H9 (cell line): ENCODE results near the gene CCDC172. TPM values are rescaled to one million over a fixed set of nuclear protein-coding genes. Genes with fewer than 3 reads are reported as not detected.
A peak's percentile ranks its signal among the peaks of the same experiment; 100 is the strongest.

Source experiments
- DNase-seq: peaks from one replicate; pipeline ENCODE4 v3.0.0-alpha.2; 2017
- H2AFZ ChIP-seq: one replicate; pipeline ENCODE4 v1.6.1; 2013; ENCODE audit warnings: mild to moderate bottlenecking, low read length, control low read depth, moderate library complexity
- H2AK5ac ChIP-seq: 2 replicates; pipeline ENCODE4 v1.6.1; 2013; ENCODE audit warnings: low read length, control low read depth, mixed read lengths; ENCODE audit not compliant: insufficient read length
- H2BK120ac ChIP-seq: one replicate; pipeline ENCODE4 v1.6.1; 2013; ENCODE audit warnings: low read depth, mild to moderate bottlenecking, low read length, control low read depth, inconsistent platforms; ENCODE audit not compliant: poor library complexity, severe bottlenecking
- H2BK12ac ChIP-seq: 2 replicates; pipeline ENCODE4 v1.6.1; 2013; ENCODE audit warnings: low read length, control low read depth, mixed read lengths, low read depth; ENCODE audit not compliant: insufficient read length
- H2BK15ac ChIP-seq: 2 replicates; pipeline ENCODE4 v1.6.1; 2013; ENCODE audit warnings: low read depth, low read length, control low read depth
- H2BK20ac ChIP-seq: one replicate; pipeline ENCODE4 v1.6.1; 2013; ENCODE audit warnings: low read depth, mild to moderate bottlenecking, low read length, control low read depth, inconsistent platforms; ENCODE audit not compliant: poor library complexity, severe bottlenecking
- H2BK5ac ChIP-seq: 2 replicates; pipeline ENCODE4 v1.6.1; 2013; ENCODE audit warnings: low read length, control low read depth, mixed read lengths; ENCODE audit not compliant: insufficient read length
- H3K14ac ChIP-seq: 2 replicates; pipeline ENCODE4 v1.6.1; 2013; ENCODE audit warnings: low read length, control low read depth; ENCODE audit not compliant: insufficient read depth
- H3K18ac ChIP-seq: 2 replicates; pipeline ENCODE4 v1.6.1; 2013; ENCODE audit warnings: low read depth, mild to moderate bottlenecking, mixed read lengths, low read length, control low read depth; ENCODE audit not compliant: insufficient read length
- H3K23ac ChIP-seq: 2 replicates; pipeline ENCODE4 v1.6.1; 2013; ENCODE audit warnings: low read length, control low read depth, mixed read lengths, low read depth; ENCODE audit not compliant: insufficient read length
- H3K23me2 ChIP-seq: 2 replicates; pipeline ENCODE4 v1.6.1; 2013; ENCODE audit warnings: low read depth, mild to moderate bottlenecking, mixed read lengths, low read length, control low read depth; ENCODE audit not compliant: insufficient read length, poor library complexity, severe bottlenecking
- H3K27ac ChIP-seq: 2 replicates; pipeline ENCODE4 v1.5.1; 2013; ENCODE audit warnings: low read length, control low read depth, mixed read lengths, low read depth; ENCODE audit not compliant: insufficient read length
- H3K27me3 ChIP-seq: 2 replicates; pipeline ENCODE4 v1.6.1; 2013; ENCODE audit warnings: low read length, control low read depth, inconsistent platforms; ENCODE audit not compliant: insufficient read depth
- H3K4ac ChIP-seq: 2 replicates; pipeline ENCODE4 v1.6.1; 2013; ENCODE audit warnings: low read depth, mild to moderate bottlenecking, control low read depth, inconsistent platforms, low read length, moderate library complexity
- H3K4me1 ChIP-seq: 2 replicates; pipeline ENCODE4 v1.6.1; 2013; ENCODE audit warnings: low read length, control low read depth, inconsistent platforms; ENCODE audit not compliant: insufficient read depth
- H3K4me2 ChIP-seq: 2 replicates; pipeline ENCODE4 v1.6.1; 2013; ENCODE audit warnings: low read length, control low read depth, mixed read lengths; ENCODE audit not compliant: insufficient read length, insufficient read depth
- H3K56ac ChIP-seq: 2 replicates; pipeline ENCODE4 v1.6.1; 2013; ENCODE audit warnings: low read depth, mild to moderate bottlenecking, mixed read lengths, low read length, control low read depth; ENCODE audit not compliant: insufficient read length
- H3K79me1 ChIP-seq: 2 replicates; pipeline ENCODE4 v1.6.1; 2013; ENCODE audit warnings: low read depth, mild to moderate bottlenecking, moderate library complexity, low read length, control low read depth, inconsistent platforms; ENCODE audit not compliant: insufficient read depth, poor library complexity, severe bottlenecking
- H3K79me2 ChIP-seq: 2 replicates; pipeline ENCODE4 v1.6.1; 2013; ENCODE audit warnings: low read length, control low read depth, inconsistent platforms; ENCODE audit not compliant: insufficient read depth
- H3K9ac ChIP-seq: 2 replicates; pipeline ENCODE4 v1.6.1; 2013; ENCODE audit warnings: low read length, control low read depth, mixed read lengths; ENCODE audit not compliant: insufficient read length; ENCODE audit errors: extremely low read depth
- H3K9me3 ChIP-seq: one replicate; pipeline ENCODE4 v1.6.1; 2013; ENCODE audit warnings: low read depth, low read length, inconsistent platforms; ENCODE audit not compliant: control insufficient read depth
- H3T11ph ChIP-seq: one replicate; pipeline ENCODE4 v1.6.1; 2013; ENCODE audit warnings: mild to moderate bottlenecking, low read length, control low read depth, inconsistent platforms
- H4K20me1 ChIP-seq: one replicate; pipeline ENCODE4 v1.6.1; 2013; ENCODE audit not compliant: control insufficient read depth, insufficient read length, insufficient read depth
- H4K5ac ChIP-seq: 2 replicates; pipeline ENCODE4 v1.6.1; 2013; ENCODE audit warnings: low read depth, mild to moderate bottlenecking, mixed read lengths, low read length, control low read depth; ENCODE audit not compliant: insufficient read length
- H4K8ac ChIP-seq: replicated peaks from 2 replicates; pipeline ENCODE4 v1.6.1; 2013; ENCODE audit warnings: low read length, control low read depth, mixed read lengths, low read depth; ENCODE audit not compliant: insufficient read length
- H4K91ac ChIP-seq: 2 replicates; pipeline ENCODE4 v1.6.1; 2013; ENCODE audit warnings: low read depth, mild to moderate bottlenecking, moderate library complexity, mixed read lengths, low read length, control low read depth; ENCODE audit not compliant: insufficient read length
- H3K27ac Mint-ChIP-seq, 3 experiments: 2 replicates in 2 of 3; 3 replicates in 1 of 3; pipeline ENCODE4 v1.8.0; 2020 to 2021; ENCODE audit warnings: mixed read lengths in 3 of 3, mild to moderate bottlenecking in 1 of 3, moderate library complexity in 1 of 3
- H3K27me3 Mint-ChIP-seq: 2 replicates; pipeline ENCODE4 v1.8.0; 2021; ENCODE audit warnings: low read depth, mild to moderate bottlenecking, moderate library complexity, mixed read lengths
- H3K36me3 Mint-ChIP-seq, 3 experiments: 2 replicates in 2 of 3; 3 replicates in 1 of 3; pipeline ENCODE4 v1.8.0; 2020 to 2021; ENCODE audit warnings: low read depth in 3 of 3, mixed read lengths in 3 of 3; ENCODE audit not compliant: insufficient read depth in 1 of 3
- H3K4me1 Mint-ChIP-seq, 2 experiments: 2 replicates each; pipeline ENCODE4 v1.8.0; 2020; ENCODE audit warnings: mixed read lengths in 2 of 2
- H3K4me3 Mint-ChIP-seq, 2 experiments: 2 replicates in 1 of 2; 3 replicates in 1 of 2; pipeline ENCODE4 v1.8.0; 2020 to 2021; ENCODE audit warnings: mild to moderate bottlenecking in 2 of 2, mixed read lengths in 2 of 2, moderate library complexity in 1 of 2
- H3K9me3 Mint-ChIP-seq, 2 experiments: 2 replicates in 1 of 2; 3 replicates in 1 of 2; pipeline ENCODE4 v1.8.0; 2020; ENCODE audit warnings: mild to moderate bottlenecking in 2 of 2, mixed read lengths in 2 of 2, moderate library complexity in 1 of 2
- CTCF ChIP-seq: fragments of 200-600 bp; sonication (generic); conservative IDR thresholded peaks from 3 replicates; pipeline ENCODE4 v1.8.0; 2021; ENCODE audit warnings: antibody characterized with exemption, mild to moderate bottlenecking
- WGBS: extraction: QIAGEN DNeasy Blood & Tissue Kit; methylation state at CpG from one replicate; pipeline ENCODE4 v1.1.7; 2013; ENCODE audit warnings: missing lambda C conversion rate, low lambda C conversion rate, mixed read lengths; ENCODE audit not compliant: insufficient read length; ENCODE audit errors: extremely low coverage; 5-methylcytosine and 5-hydroxymethylcytosine counted together
- total RNA-seq: library from RNA; stranded (reverse); gene quantifications from 2 replicates; pipeline ENCODE4 v1.2.1, GENCODE V29; 2021

CCDC172 gene
- total RNA-seq, 1 experiment from 2014 or later = 1.3 TPM

GRCh38 chr10:116398224-116398623 is 74.0 kb downstream of the CCDC172 start:
- Histone ChIP-seq H4K91ac (no peak overlapping the region), H2BK12ac (no peak overlapping the region), H2AK5ac (no peak overlapping the region), H3K23ac (no peak overlapping the region), H4K20me1 (no peaks in the 10 kb centered on the region), H3K27me3 (no peaks in the 10 kb centered on the region), H4K5ac (no peak overlapping the region), H3K79me2 (no peaks in the 10 kb centered on the region), H3K4me2 (no peak overlapping the region), H2BK20ac (no peak overlapping the region), H2BK15ac (no peak overlapping the region), H3K4ac (no peak overlapping the region), H3K79me1 (no peaks in the 10 kb centered on the region), H3K56ac (no peak overlapping the region), H3K4me1 (peaks cover 7% of the 10 kb centered on the region; the same call in 1 of the 2 replicates), H2AFZ (peak overlapping the region; percentile 37), H2BK120ac (no peak overlapping the region), H2BK5ac (no peak overlapping the region), H3K14ac (no peak overlapping the region), H3K18ac (no peak overlapping the region), H3K23me2 (no peaks in the 10 kb centered on the region), H4K8ac (no peak overlapping the region), H3K9ac (no peak overlapping the region), H3T11ph (no peak overlapping the region), H3K27ac (no peak overlapping the region), H3K9me3 (no peaks in the 10 kb centered on the region)
- Mint-ChIP-seq H3K27me3 (peaks cover 3% of the 10 kb centered on the region; the same call in 1 of the 2 replicates), H3K27ac (no peak overlapping the region), H3K4me1 (peaks cover 6 to 7% of the 10 kb centered on the region in 2 experiments), H3K9me3 (no peaks in the 10 kb centered on the region; a peak in 2 of 5 replicates), H3K36me3 (peaks cover 0 to 4% (median 0%) of the 10 kb centered on the region in 3 experiments; a peak in 2 of 7 replicates), H3K4me3 (no peak overlapping the region)
- no peak for TF ChIP-seq CTCF
- no peak for DNase-seq
- no CpG with 5 or more reads among the region's 5 CpGs for WGBS
